Mononuclear cell (primary cell): ENCODE measurements around the gene SNRPA1. TPM values are rescaled to one million over a fixed set of nuclear protein-coding genes. Genes with fewer than 3 reads are reported as not detected.

Experiments used
- total RNA-seq: library from RNA; depleted of rRNA; stranded (reverse); fragments of >200 nt; gene quantifications from one replicate; pipeline ENCODE4 v1.2.3, GENCODE V29; 2012

Gene SNRPA1
- total RNA-seq, 1 donor: 76.1 TPM

Other genes starting within 250 kb of the SNRPA1 start
- 22.2 TPM for gene CHSY1, start 43.2 kb downstream of the SNRPA1 start, total RNA-seq
- 22.8 TPM for gene SELENOS, start 17.8 kb downstream of the SNRPA1 start, total RNA-seq
- 6.6 TPM for gene PCSK6, start 194.5 kb upstream of the SNRPA1 start, total RNA-seq